22Rv1 (cell line): Measurements from ENCODE around the gene LAMA5.

Experiments
- CTCF ChIP-seq: fragments of 450-650 bp; IDR thresholded peaks from 2 replicates; pipeline ENCODE4 v1.5.1; 2017; ENCODE audit warnings: mild to moderate bottlenecking
- ZFX ChIP-seq: fragments of 450-650 bp; IDR thresholded peaks from 2 replicates; pipeline ENCODE4 v1.6.1; 2017; ENCODE audit warnings: antibody characterized with exemption, borderline replicate concordance

GRCh38 chr20:62403331-62403730 is 36.2 kb upstream of the LAMA5 start:
- no peak for TF ChIP-seq CTCF
- no peak for TF ChIP-seq ZFX
